Tibial nerve (tissue), 4 donors: ENCODE results near the gene EFNB3.

Source experiments
- EP300 ChIP-seq, 2 donors: sonication (generic); formaldehyde crosslinking; IDR thresholded peaks; one replicate each; pipeline ENCODE4 v1.6.1; 2017; ENCODE audit warnings: antibody characterized with exemption in 2 of 2, mild to moderate bottlenecking in 1 of 2
- POLR2A ChIP-seq, 2 donors: fragments of 450-650 bp; IDR thresholded peaks; one replicate each; pipeline ENCODE4 v1.6.1; 2017; ENCODE audit warnings: antibody characterized with exemption in 2 of 2, mild to moderate bottlenecking in 2 of 2, moderate library complexity in 2 of 2
- TF ChIP-seq, protein P1 (sequence below), 5 experiments: fragments of 200-600 bp in 3 of 5; fragments of 450-650 bp in 2 of 5; sonication (generic) in 3 of 5; IDR thresholded peaks; one replicate each; pipeline ENCODE4 v1.5.1; 2016 to 2019; ENCODE audit warnings: antibody characterized with exemption in 5 of 5, mild to moderate bottlenecking in 3 of 5, moderate library complexity in 2 of 5

DNA sequence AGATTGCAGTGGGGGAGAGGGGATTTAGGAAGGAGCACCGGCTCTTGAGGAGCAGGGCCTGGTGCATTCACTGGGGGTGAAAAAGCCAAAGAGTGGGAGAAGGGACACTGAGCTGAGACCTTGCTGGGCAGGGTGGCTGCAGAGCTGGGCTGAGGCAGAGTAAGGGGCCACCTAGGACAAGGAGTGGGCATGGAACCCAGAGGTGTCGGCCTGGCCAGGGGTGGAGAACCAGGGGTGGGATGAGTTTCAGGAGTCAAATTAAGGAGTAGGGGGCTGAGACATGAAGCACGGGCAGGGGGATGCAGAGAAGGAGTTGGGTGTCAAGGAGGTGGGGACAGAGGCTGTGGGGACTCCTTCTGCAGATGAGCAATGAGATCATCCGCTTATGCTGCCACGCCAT, 32.6 kb downstream of the EFNB3 start:
- TF ChIP-seq, protein P1, sequence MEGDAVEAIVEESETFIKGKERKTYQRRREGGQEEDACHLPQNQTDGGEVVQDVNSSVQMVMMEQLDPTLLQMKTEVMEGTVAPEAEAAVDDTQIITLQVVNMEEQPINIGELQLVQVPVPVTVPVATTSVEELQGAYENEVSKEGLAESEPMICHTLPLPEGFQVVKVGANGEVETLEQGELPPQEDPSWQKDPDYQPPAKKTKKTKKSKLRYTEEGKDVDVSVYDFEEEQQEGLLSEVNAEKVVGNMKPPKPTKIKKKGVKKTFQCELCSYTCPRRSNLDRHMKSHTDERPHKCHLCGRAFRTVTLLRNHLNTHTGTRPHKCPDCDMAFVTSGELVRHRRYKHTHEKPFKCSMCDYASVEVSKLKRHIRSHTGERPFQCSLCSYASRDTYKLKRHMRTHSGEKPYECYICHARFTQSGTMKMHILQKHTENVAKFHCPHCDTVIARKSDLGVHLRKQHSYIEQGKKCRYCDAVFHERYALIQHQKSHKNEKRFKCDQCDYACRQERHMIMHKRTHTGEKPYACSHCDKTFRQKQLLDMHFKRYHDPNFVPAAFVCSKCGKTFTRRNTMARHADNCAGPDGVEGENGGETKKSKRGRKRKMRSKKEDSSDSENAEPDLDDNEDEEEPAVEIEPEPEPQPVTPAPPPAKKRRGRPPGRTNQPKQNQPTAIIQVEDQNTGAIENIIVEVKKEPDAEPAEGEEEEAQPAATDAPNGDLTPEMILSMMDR (IDR thresholded peaks at IDR 0.05), result no peak
- TF ChIP-seq POLR2A (IDR thresholded peaks at IDR 0.05), result no peak
- no peak for TF ChIP-seq EP300 (IDR thresholded peaks at IDR 0.05)
